Measurements from ENCODE around the gene LRRC74A.

Gene LRRC74A

GRCh38 chr14:76826122-76826521, at the start of gene LRRC74A:
Gene LRRC74A (plus strand): TSS chr14:76826408. CDS start chr14:76826698, 290 bp downstream.
- DNase-seq, result no peak

GRCh38 chr14:76776428-76777251, 49.6 kb upstream of the LRRC74A start:
- DNase-seq, result no peak

GRCh38 chr14:76777721-76778120, 48.5 kb upstream of the LRRC74A start:
- no peak for DNase-seq

GRCh38 chr14:76778546-76779215, 47.5 kb upstream of the LRRC74A start:
- DNase-seq, result no peak

- no peak for DNase-seq
Observed at GRCh38 chr14:76779221-76780057, 46.8 kb upstream of the LRRC74A start.

- DNase-seq, result no peak
Observed at GRCh38 chr14:76780058-76780345, 46.2 kb upstream of the LRRC74A start.

- no peak for DNase-seq
Observed at GRCh38 chr14:76780360-76780759, 45.8 kb upstream of the LRRC74A start.

GRCh38 chr14:76780875-76781647, 45.1 kb upstream of the LRRC74A start:
- no peak for DNase-seq

GRCh38 chr14:76781648-76782051, 44.6 kb upstream of the LRRC74A start:
- DNase-seq, result no peak

- DNase-seq, result no peak
Observed at GRCh38 chr14:76782115-76782884, 43.9 kb upstream of the LRRC74A start.

GRCh38 chr14:76782885-76783566, 43.2 kb upstream of the LRRC74A start:
- no peak for DNase-seq

GRCh38 chr14:76784266-76784874, 41.8 kb upstream of the LRRC74A start:
- DNase-seq, result no peak

- peak; percentile 71 for DNase-seq
Observed at GRCh38 chr14:76784881-76785280, 41.3 kb upstream of the LRRC74A start.

GRCh38 chr14:76786601-76787000, 39.6 kb upstream of the LRRC74A start:
- no peak for DNase-seq

GRCh38 chr14:76792422-76792821, 33.8 kb upstream of the LRRC74A start:
- no peak for DNase-seq

GRCh38 chr14:76793324-76793723, 32.9 kb upstream of the LRRC74A start:
- DNase-seq, result no peak

GRCh38 chr14:76793956-76794355, 32.3 kb upstream of the LRRC74A start:
- DNase-seq, result no peak

GRCh38 chr14:76806446-76806845, 19.8 kb upstream of the LRRC74A start:
- no peak for DNase-seq

GRCh38 chr14:76808011-76808410, 18.2 kb upstream of the LRRC74A start:
- DNase-seq, result no peak

GRCh38 chr14:76808990-76809389, 17.2 kb upstream of the LRRC74A start:
- no peak for DNase-seq

- DNase-seq, result no peak
Observed at GRCh38 chr14:76810525-76810924, 15.7 kb upstream of the LRRC74A start.
